Measurements from ENCODE around the gene DAZAP1.

- TF ChIP-seq CTCF (IDR thresholded peaks at IDR 0.05), result no peak
- TF ChIP-seq ZFX (IDR thresholded peaks at IDR 0.05; ENCODE audit: borderline replicate concordance), result no peak
These were observed 31.6 kb downstream of the DAZAP1 start for GRCh38 chr19:1438933-1439354.

All from 22Rv1 (cell line).